GM23338 (cell line): ENCODE data around the gene KIF1C. TPM values are rescaled to one million over a fixed set of nuclear protein-coding genes. Genes with fewer than 3 reads are reported as not detected.

ENCODE experiments used
- ATAC-seq: fragments of 200-7000 bp; cut with Tn5 transposase; 3 replicates; pipeline ENCODE4 v1.9.1; 2020
- DNase-seq: peaks from one replicate; pipeline ENCODE4 v3.0.0-alpha.2; 2015; ENCODE audit warnings: low spot score
- H2AFZ ChIP-seq: fragments of 200-600 bp; sonication (generic); 2 replicates; pipeline ENCODE4 v1.8.0; 2016; ENCODE audit warnings: antibody characterized with exemption, mild to moderate bottlenecking, moderate library complexity
- H3F3A ChIP-seq: fragments of 200-600 bp; sonication (generic); replicated peaks from 2 replicates; pipeline ENCODE4 v1.8.0; 2017; ENCODE audit warnings: antibody characterized with exemption, mixed run types, low read depth
- H3K27ac ChIP-seq: fragments of 200-600 bp; sonication (generic); 2 replicates; pipeline ENCODE4 v1.6.1; 2016; ENCODE audit warnings: low read depth
- H3K27me3 ChIP-seq: fragments of 200-600 bp; sonication (generic); 2 replicates; pipeline ENCODE4 v1.8.0; 2016; ENCODE audit warnings: mild to moderate bottlenecking, mixed run types, moderate library complexity; ENCODE audit not compliant: insufficient read depth
- H3K36me3 ChIP-seq: fragments of 200-600 bp; sonication (generic); 2 replicates; pipeline ENCODE4 v1.8.0; 2016; ENCODE audit warnings: mild to moderate bottlenecking; ENCODE audit not compliant: insufficient read depth
- H3K4me1 ChIP-seq: fragments of 200-600 bp; sonication (generic); 2 replicates; pipeline ENCODE4 v1.8.0; 2016; ENCODE audit warnings: mild to moderate bottlenecking, moderate library complexity; ENCODE audit not compliant: insufficient read depth
- H3K4me2 ChIP-seq: fragments of 200-600 bp; sonication (generic); 2 replicates; pipeline ENCODE4 v1.7.1; 2017; ENCODE audit warnings: mixed run types
- H3K4me3 ChIP-seq: fragments of 200-600 bp; sonication (generic); 2 replicates; pipeline ENCODE4 v1.6.1; 2016; ENCODE audit warnings: mixed run types
- H3K79me2 ChIP-seq: fragments of 200-600 bp; sonication (generic); replicated peaks from 2 replicates; pipeline ENCODE4 v1.8.0; 2017; ENCODE audit warnings: mild to moderate bottlenecking; ENCODE audit not compliant: insufficient read depth
- H3K9me2 ChIP-seq: fragments of 200-600 bp; sonication (generic); 2 replicates; pipeline ENCODE4 v1.8.0; 2017; ENCODE audit not compliant: insufficient read depth
- H4K20me1 ChIP-seq: fragments of 200-600 bp; sonication (generic); replicated peaks from 2 replicates; pipeline ENCODE4 v1.8.0; 2017; ENCODE audit warnings: mild to moderate bottlenecking; ENCODE audit not compliant: insufficient read depth
- H3K27ac Mint-ChIP-seq: 2 replicates; pipeline ENCODE4 v1.8.0; 2020; ENCODE audit warnings: inconsistent platforms, mild to moderate bottlenecking, moderate library complexity, mixed read lengths
- H3K27me3 Mint-ChIP-seq: 3 replicates; pipeline ENCODE4 v1.8.0; 2022; ENCODE audit warnings: low read depth, mild to moderate bottlenecking, moderate library complexity, mixed read lengths, inconsistent platforms; ENCODE audit not compliant: insufficient read depth, poor library complexity
- H3K36me3 Mint-ChIP-seq: 3 replicates; pipeline ENCODE4 v1.8.0; 2021; ENCODE audit warnings: low read depth, mild to moderate bottlenecking, inconsistent platforms, moderate library complexity, mixed read lengths
- H3K4me1 Mint-ChIP-seq: 3 replicates; pipeline ENCODE4 v1.8.0; 2020; ENCODE audit warnings: mild to moderate bottlenecking, inconsistent platforms, mixed read lengths
- H3K4me3 Mint-ChIP-seq: 3 replicates; pipeline ENCODE4 v1.8.0; 2021; ENCODE audit warnings: moderate library complexity, mild to moderate bottlenecking, inconsistent platforms, mixed read lengths
- H3K9me3 Mint-ChIP-seq: 3 replicates; pipeline ENCODE4 v1.8.0; 2020; ENCODE audit warnings: moderate library complexity, mild to moderate bottlenecking, inconsistent platforms, mixed read lengths
- CREB1 ChIP-seq: fragments of 250-450 bp; sonication (Bioruptor Pico); IDR thresholded peaks from 2 replicates; pipeline ENCODE4 v1.5.0; 2020; ENCODE audit warnings: low read depth, mild to moderate bottlenecking, moderate library complexity
- ETS1 ChIP-seq: IDR thresholded peaks from 2 replicates; pipeline ENCODE4 v1.6.1; 2016; ENCODE audit warnings: antibody characterized with exemption
- EZH2 ChIP-seq: fragments of 200-600 bp; sonication (generic); IDR thresholded peaks from one replicate; pipeline ENCODE4 v1.8.0; 2017; ENCODE audit warnings: antibody characterized with exemption, mild to moderate bottlenecking, low read depth; ENCODE audit not compliant: unreplicated experiment
- EZH2phosphoT487 ChIP-seq: fragments of 200-600 bp; sonication (generic); IDR thresholded peaks from one replicate; pipeline ENCODE4 v1.8.1; 2018; ENCODE audit warnings: antibody characterized with exemption; ENCODE audit not compliant: unreplicated experiment
- JUNB ChIP-seq: IDR thresholded peaks from one replicate; pipeline ENCODE4 v1.6.1; 2016; ENCODE audit warnings: antibody characterized with exemption; ENCODE audit not compliant: unreplicated experiment
- NANOG ChIP-seq: IDR thresholded peaks from 2 replicates; pipeline ENCODE4 v1.6.1; 2016; ENCODE audit warnings: antibody characterized with exemption, borderline replicate concordance
- POLR2AphosphoS5 ChIP-seq: IDR thresholded peaks from 2 replicates; pipeline ENCODE4 v1.6.1; 2016; ENCODE audit warnings: antibody characterized with exemption, low read depth
- REST ChIP-seq: IDR thresholded peaks from one replicate; pipeline ENCODE4 v1.6.1; 2018; ENCODE audit warnings: antibody characterized with exemption; ENCODE audit not compliant: unreplicated experiment
- STAT1 ChIP-seq: IDR thresholded peaks from one replicate; pipeline ENCODE4 v1.6.1; 2016; ENCODE audit warnings: antibody characterized with exemption; ENCODE audit not compliant: unreplicated experiment
- ZNF114 ChIP-seq: fragments of 250-450 bp; sonication (Bioruptor Pico); IDR thresholded peaks from 2 replicates; pipeline ENCODE4 v1.5.0; 2020; ENCODE audit warnings: mild to moderate bottlenecking, moderate library complexity
- ZNF331 ChIP-seq: fragments of 250-450 bp; sonication (Bioruptor Pico); IDR thresholded peaks from 2 replicates; pipeline ENCODE4 v1.5.0; 2020; ENCODE audit warnings: low read depth, mild to moderate bottlenecking, moderate library complexity
- polyA plus RNA-seq: library from polyadenylated mRNA; unstranded; fragments of >200 nt; fragmentation: Nextera tagmentation; extraction: Ambion mirVana; gene quantifications from 2 replicates; pipeline ENCODE4 v1.2.1, GENCODE V29; 2016
- total RNA-seq: library from RNA; depleted of rRNA; stranded (reverse); fragments of >200 nt; shearing (Covaris generic); gene quantifications from 2 replicates; pipeline ENCODE4 v1.2.3, GENCODE V29; 2014
- TF ChIP-seq, protein P1 (sequence below): fragments of 250-450 bp; sonication (Bioruptor Pico); IDR thresholded peaks from 2 replicates; pipeline ENCODE4 v1.5.0; 2020; ENCODE audit warnings: mild to moderate bottlenecking, moderate library complexity
- TF ChIP-seq, protein P2 (sequence below), 2 experiments: fragments of 200-600 bp in 1 of 2; sonication (generic) in 1 of 2; conservative IDR thresholded peaks; 2 replicates each; pipeline versions ENCODE4 v1.5.1 to v1.6.1; 2016 to 2017; ENCODE audit warnings: antibody characterized with exemption in 2 of 2, low read depth in 2 of 2, mild to moderate bottlenecking in 2 of 2, moderate library complexity in 1 of 2

Gene KIF1C
- total and polyA plus RNA-seq, 2 experiments from 2014 or later, result 13.5 to 61.4 TPM

DNA sequence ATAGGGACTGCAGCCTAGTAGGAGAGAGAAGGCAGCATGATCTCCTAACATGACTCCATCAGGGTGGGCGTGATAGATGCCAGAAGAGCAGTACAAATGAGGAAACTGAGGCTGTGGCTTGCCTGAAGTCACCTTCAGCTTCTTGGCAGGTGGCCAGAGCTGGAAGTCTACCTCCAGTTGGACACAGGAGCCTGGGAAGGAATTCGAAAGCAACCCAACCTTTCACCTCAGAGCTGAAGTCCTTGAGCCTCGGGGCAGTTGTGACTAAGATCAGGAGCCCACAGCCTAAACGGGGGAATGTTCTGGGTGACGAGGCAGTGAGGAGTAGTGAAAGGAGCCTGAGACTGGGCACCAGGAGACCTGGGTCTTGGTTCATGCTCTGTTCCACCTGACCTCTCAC is 46.9 kb downstream of the KIF1C start (continued):
- TF ChIP-seq, protein P1, sequence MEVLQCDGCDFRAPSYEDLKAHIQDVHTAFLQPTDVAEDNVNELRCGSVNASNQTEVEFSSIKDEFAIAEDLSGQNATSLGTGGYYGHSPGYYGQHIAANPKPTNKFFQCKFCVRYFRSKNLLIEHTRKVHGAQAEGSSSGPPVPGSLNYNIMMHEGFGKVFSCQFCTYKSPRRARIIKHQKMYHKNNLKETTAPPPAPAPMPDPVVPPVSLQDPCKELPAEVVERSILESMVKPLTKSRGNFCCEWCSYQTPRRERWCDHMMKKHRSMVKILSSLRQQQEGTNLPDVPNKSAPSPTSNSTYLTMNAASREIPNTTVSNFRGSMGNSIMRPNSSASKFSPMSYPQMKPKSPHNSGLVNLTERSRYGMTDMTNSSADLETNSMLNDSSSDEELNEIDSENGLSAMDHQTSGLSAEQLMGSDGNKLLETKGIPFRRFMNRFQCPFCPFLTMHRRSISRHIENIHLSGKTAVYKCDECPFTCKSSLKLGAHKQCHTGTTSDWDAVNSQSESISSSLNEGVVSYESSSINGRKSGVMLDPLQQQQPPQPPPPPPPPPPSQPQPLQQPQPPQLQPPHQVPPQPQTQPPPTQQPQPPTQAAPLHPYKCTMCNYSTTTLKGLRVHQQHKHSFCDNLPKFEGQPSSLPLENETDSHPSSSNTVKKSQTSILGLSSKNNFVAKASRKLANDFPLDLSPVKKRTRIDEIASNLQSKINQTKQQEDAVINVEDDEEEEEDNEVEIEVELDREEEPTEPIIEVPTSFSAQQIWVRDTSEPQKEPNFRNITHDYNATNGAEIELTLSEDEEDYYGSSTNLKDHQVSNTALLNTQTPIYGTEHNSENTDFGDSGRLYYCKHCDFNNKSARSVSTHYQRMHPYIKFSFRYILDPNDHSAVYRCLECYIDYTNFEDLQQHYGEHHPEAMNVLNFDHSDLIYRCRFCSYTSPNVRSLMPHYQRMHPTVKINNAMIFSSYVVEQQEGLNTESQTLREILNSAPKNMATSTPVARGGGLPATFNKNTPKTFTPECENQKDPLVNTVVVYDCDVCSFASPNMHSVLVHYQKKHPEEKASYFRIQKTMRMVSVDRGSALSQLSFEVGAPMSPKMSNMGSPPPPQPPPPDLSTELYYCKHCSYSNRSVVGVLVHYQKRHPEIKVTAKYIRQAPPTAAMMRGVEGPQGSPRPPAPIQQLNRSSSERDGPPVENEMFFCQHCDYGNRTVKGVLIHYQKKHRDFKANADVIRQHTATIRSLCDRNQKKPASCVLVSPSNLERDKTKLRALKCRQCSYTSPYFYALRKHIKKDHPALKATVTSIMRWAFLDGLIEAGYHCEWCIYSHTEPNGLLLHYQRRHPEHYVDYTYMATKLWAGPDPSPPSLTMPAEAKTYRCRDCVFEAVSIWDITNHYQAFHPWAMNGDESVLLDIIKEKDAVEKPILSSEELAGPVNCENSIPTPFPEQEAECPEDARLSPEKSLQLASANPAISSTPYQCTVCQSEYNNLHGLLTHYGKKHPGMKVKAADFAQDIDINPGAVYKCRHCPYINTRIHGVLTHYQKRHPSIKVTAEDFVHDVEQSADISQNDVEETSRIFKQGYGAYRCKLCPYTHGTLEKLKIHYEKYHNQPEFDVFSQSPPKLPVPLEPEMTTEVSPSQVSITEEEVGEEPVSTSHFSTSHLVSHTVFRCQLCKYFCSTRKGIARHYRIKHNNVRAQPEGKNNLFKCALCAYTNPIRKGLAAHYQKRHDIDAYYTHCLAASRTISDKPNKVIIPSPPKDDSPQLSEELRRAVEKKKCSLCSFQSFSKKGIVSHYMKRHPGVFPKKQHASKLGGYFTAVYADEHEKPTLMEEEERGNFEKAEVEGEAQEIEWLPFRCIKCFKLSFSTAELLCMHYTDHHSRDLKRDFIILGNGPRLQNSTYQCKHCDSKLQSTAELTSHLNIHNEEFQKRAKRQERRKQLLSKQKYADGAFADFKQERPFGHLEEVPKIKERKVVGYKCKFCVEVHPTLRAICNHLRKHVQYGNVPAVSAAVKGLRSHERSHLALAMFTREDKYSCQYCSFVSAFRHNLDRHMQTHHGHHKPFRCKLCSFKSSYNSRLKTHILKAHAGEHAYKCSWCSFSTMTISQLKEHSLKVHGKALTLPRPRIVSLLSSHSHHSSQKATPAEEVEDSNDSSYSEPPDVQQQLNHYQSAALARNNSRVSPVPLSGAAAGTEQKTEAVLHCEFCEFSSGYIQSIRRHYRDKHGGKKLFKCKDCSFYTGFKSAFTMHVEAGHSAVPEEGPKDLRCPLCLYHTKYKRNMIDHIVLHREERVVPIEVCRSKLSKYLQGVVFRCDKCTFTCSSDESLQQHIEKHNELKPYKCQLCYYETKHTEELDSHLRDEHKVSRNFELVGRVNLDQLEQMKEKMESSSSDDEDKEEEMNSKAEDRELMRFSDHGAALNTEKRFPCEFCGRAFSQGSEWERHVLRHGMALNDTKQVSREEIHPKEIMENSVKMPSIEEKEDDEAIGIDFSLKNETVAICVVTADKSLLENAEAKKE (CRISPR knock-in tag), result no peak

- ATAC-seq, result no peak
- Histone ChIP-seq H3K9me2 (no peaks in the 10 kb centered on the region), H3F3A (no peaks in the 10 kb centered on the region), H3K4me1 (no peaks in the 10 kb centered on the region), H3K4me2 (no peak overlapping the region), H3K79me2 (no peaks in the 10 kb centered on the region), H3K27ac (no peak overlapping the region), H4K20me1 (no peaks in the 10 kb centered on the region), H3K4me3 (no peak overlapping the region), H3K27me3 (no peaks in the 10 kb centered on the region), H3K36me3 (no peaks in the 10 kb centered on the region), H2AFZ (no peak overlapping the region)
- H3K27ac Mint-ChIP-seq, result no peak overlapping the region
- no peak for DNase-seq
- no peaks in the 10 kb centered on the region for H3K4me1 Mint-ChIP-seq
- H3K36me3 Mint-ChIP-seq, result no peaks in the 10 kb centered on the region
- no peaks in the 10 kb centered on the region; the same call in 1 of the 3 replicates for H3K9me3 Mint-ChIP-seq
- no peak overlapping the region for H3K4me3 Mint-ChIP-seq
- H3K27me3 Mint-ChIP-seq, result peaks cover 9% of the 10 kb centered on the region
- no peak for TF ChIP-seq POLR2AphosphoS5
- no peak for TF ChIP-seq JUNB
- TF ChIP-seq NANOG, result no peak
- TF ChIP-seq EZH2phosphoT487, result no peak
- no peak for TF ChIP-seq STAT1
- no peak for TF ChIP-seq REST
- no peak for TF ChIP-seq ETS1
- TF ChIP-seq EZH2, result no peak
- TF ChIP-seq CREB1, result no peak
- no peak for TF ChIP-seq ZNF331 (CRISPR knock-in tag)
- TF ChIP-seq, protein P2, sequence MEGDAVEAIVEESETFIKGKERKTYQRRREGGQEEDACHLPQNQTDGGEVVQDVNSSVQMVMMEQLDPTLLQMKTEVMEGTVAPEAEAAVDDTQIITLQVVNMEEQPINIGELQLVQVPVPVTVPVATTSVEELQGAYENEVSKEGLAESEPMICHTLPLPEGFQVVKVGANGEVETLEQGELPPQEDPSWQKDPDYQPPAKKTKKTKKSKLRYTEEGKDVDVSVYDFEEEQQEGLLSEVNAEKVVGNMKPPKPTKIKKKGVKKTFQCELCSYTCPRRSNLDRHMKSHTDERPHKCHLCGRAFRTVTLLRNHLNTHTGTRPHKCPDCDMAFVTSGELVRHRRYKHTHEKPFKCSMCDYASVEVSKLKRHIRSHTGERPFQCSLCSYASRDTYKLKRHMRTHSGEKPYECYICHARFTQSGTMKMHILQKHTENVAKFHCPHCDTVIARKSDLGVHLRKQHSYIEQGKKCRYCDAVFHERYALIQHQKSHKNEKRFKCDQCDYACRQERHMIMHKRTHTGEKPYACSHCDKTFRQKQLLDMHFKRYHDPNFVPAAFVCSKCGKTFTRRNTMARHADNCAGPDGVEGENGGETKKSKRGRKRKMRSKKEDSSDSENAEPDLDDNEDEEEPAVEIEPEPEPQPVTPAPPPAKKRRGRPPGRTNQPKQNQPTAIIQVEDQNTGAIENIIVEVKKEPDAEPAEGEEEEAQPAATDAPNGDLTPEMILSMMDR (conservative IDR thresholded peaks at IDR 0.05; ENCODE audit: low read depth in 2 of 2), result no peak
- no peak for TF ChIP-seq ZNF114 (CRISPR knock-in tag)
Observed at GRCh38 chr17:5045496-5045895, 47.7 kb downstream of the KIF1C start.
